OCI-LY7 (cell line): Measurements from ENCODE around the gene CD22. TPM values are rescaled to one million over a fixed set of nuclear protein-coding genes. Genes with fewer than 3 reads are reported as not detected.
A peak's percentile ranks its signal among the peaks of the same experiment; 100 is the strongest.

Experiments
- BruUV-seq: library from RNA; stranded (reverse); fragments of 400-500 nt; replicated peaks from 2 replicates; lab custom pipeline; 2021; lab: Mats Ljungman, UMichigan
- CTCF ChIA-PET: fragments of 300-600 bp; sonication (Branson Sonifier 250); formaldehyde crosslinking; loops from one replicate; lab custom pipeline; 2022; ENCODE audit warnings: antibody characterized with exemption; ENCODE audit not compliant: unreplicated experiment; lab: Charles Lee
- POLR2A ChIA-PET: fragments of 300-600 bp; sonication (Branson Sonifier 250); formaldehyde crosslinking; loops from one replicate; lab custom pipeline; 2022; ENCODE audit warnings: antibody characterized with exemption; lab: Charles Lee
- DNase-seq: peaks from one replicate; pipeline ENCODE4 v3.0.0-alpha.2; 2015; ENCODE audit warnings: low spot score
- H2AFZ ChIP-seq: fragments of 200-600 bp; sonication (generic), shearing (Covaris generic); 2 replicates; pipeline ENCODE4 v1.6.1; 2014; ENCODE audit warnings: mild to moderate bottlenecking, antibody characterized with exemption, low read length, moderate library complexity
- H3K27ac ChIP-seq: fragments of 200-600 bp; sonication (generic); 2 replicates; pipeline ENCODE4 v1.5.1; 2014; ENCODE audit warnings: mixed run types, low read depth, mild to moderate bottlenecking, moderate library complexity, low read length, inconsistent platforms; ENCODE audit not compliant: poor library complexity, severe bottlenecking
- H3K36me3 ChIP-seq: fragments of 200-600 bp; sonication (generic); 2 replicates; pipeline ENCODE4 v1.6.1; 2014; ENCODE audit warnings: mild to moderate bottlenecking, antibody characterized with exemption, low read length, moderate library complexity, mixed read lengths; ENCODE audit not compliant: insufficient read depth
- H3K4me1 ChIP-seq: fragments of 200-600 bp; sonication (generic); 2 replicates; pipeline ENCODE4 v1.5.1; 2014; ENCODE audit warnings: mild to moderate bottlenecking, low read length; ENCODE audit not compliant: insufficient read depth, poor library complexity, severe bottlenecking
- H3K4me2 ChIP-seq: fragments of 200-600 bp; sonication (generic); 2 replicates; pipeline ENCODE4 v1.6.1; 2014; ENCODE audit warnings: mild to moderate bottlenecking, low read length
- H3K4me3 ChIP-seq: fragments of 200-600 bp; sonication (generic); 2 replicates; pipeline ENCODE4 v1.5.1; 2014; ENCODE audit warnings: mild to moderate bottlenecking, low read depth, low read length; ENCODE audit not compliant: poor library complexity, severe bottlenecking
- H3K79me2 ChIP-seq: fragments of 200-600 bp; sonication (generic); 2 replicates; pipeline ENCODE4 v1.6.1; 2016; ENCODE audit warnings: low read depth, mild to moderate bottlenecking, low read length, moderate library complexity, mixed read lengths; ENCODE audit not compliant: insufficient read depth
- H3K9me2 ChIP-seq: fragments of 200-600 bp; sonication (generic); 2 replicates; pipeline ENCODE4 v1.6.1; 2016; ENCODE audit warnings: mild to moderate bottlenecking, low read length, mixed read lengths; ENCODE audit not compliant: insufficient read depth
- H3K9me3 ChIP-seq: fragments of 200-600 bp; sonication (generic); 2 replicates; pipeline ENCODE4 v1.6.1; 2014; ENCODE audit warnings: mild to moderate bottlenecking, mixed run types, low read length, mixed read lengths
- H4K20me1 ChIP-seq: fragments of 200-600 bp; sonication (generic); 2 replicates; pipeline ENCODE4 v1.6.1; 2014; ENCODE audit warnings: mild to moderate bottlenecking, antibody characterized with exemption, low read length, moderate library complexity, mixed read lengths; ENCODE audit not compliant: insufficient read depth
- CTCF ChIP-seq: fragments of 200-600 bp; sonication (generic); conservative IDR thresholded peaks from 2 replicates; pipeline ENCODE4 v1.5.1; 2014; ENCODE audit warnings: mild to moderate bottlenecking, antibody characterized with exemption, low read length, moderate library complexity, mixed read lengths
- EZH2phosphoT487 ChIP-seq: fragments of 200-600 bp; sonication (generic); IDR thresholded peaks from 2 replicates; pipeline ENCODE4 v1.6.1; 2018; ENCODE audit warnings: low read depth, borderline replicate concordance, mild to moderate bottlenecking, mixed run types, antibody characterized with exemption, low read length, moderate library complexity, mixed read lengths
- intact Hi-C: fragments of 100-400 bp; cut with micrococcal nuclease; formaldehyde crosslinking; loops from one replicate; pipeline ENCODE4 v1.10.0; 2022; ENCODE audit not compliant: unreplicated experiment
- total RNA-seq, 2 experiments: library from RNA; depleted of rRNA in 1 of 2; stranded (reverse); fragments of >200 nt in 1 of 2; shearing (Covaris generic) in 1 of 2; gene quantifications; 2 replicates each; pipeline ENCODE4 v1.2.3, GENCODE V29; 2014 to 2022

Gene CD22
- total RNA-seq, 2 experiments from 2014 or later, result 413 to 972 TPM

- 0 out of 2 replicates have a peak, but pooled peaks cover 3% of the 10 kb centered on the region for H3K36me3 ChIP-seq
- no peak overlapping the region for H3K4me3 ChIP-seq
- H4K20me1 ChIP-seq, result no peaks in the 10 kb centered on the region
- TF ChIP-seq EZH2phosphoT487, result no peak
- TF ChIP-seq CTCF, result no peak
- ChIA-PET POLR2A (no interaction called here), CTCF (no interaction called here)
- H3K27ac ChIP-seq, result no peak overlapping the region
- H2AFZ ChIP-seq, result no peak overlapping the region
- H3K4me1 ChIP-seq, result peaks cover 63% of the 10 kb centered on the region
- 0 out of 2 replicates have a peak overlapping the region, but pooled peaks have one; percentile 6 for H3K4me2 ChIP-seq
- DNase-seq, result peak; percentile 79
- intact Hi-C loops, result loop anchor here (5.0 kb wide), 1 partner anchor 87 kb away; no protein-coding TSS in a partner anchor
- no peaks in the 10 kb centered on the region for H3K9me2 ChIP-seq
- no peaks in the 10 kb centered on the region for H3K79me2 ChIP-seq
- no peaks in the 10 kb centered on the region for H3K9me3 ChIP-seq
- BruUV-seq, result no TSS peak
Measured at GRCh38 chr19:35299523-35300338, 29.3 kb upstream of the CD22 start.

- POLR2A ChIA-PET, result no interaction called here
- H4K20me1 ChIP-seq, result no peaks in the 10 kb centered on the region
- CTCF ChIA-PET, result no interaction called here
- no TSS peak for BruUV-seq
- no peak overlapping the region for H3K27ac ChIP-seq
- TF ChIP-seq EZH2phosphoT487 (no peak), CTCF (no peak)
- H3K9me3 ChIP-seq, result no peaks in the 10 kb centered on the region
- H3K9me2 ChIP-seq, result no peaks in the 10 kb centered on the region
- H3K4me2 ChIP-seq, result 0 out of 2 replicates have a peak overlapping the region, but pooled peaks have one; percentile 6
- no peaks in the 10 kb centered on the region for H3K79me2 ChIP-seq
- H3K4me3 ChIP-seq, result no peak overlapping the region
- intact Hi-C loops, result no loop called here
- H3K4me1 ChIP-seq, result peaks cover 63% of the 10 kb centered on the region
- no peak overlapping the region for H2AFZ ChIP-seq
- H3K36me3 ChIP-seq, result 0 out of 2 replicates have a peak, but pooled peaks cover 3% of the 10 kb centered on the region
- DNase-seq, result no peak
Measured at GRCh38 chr19:35300339-35300649, 28.7 kb upstream of the CD22 start.

- Histone ChIP-seq H3K9me3 (no peaks in the 10 kb centered on the region), H3K9me2 (no peaks in the 10 kb centered on the region), H3K27ac (no peak overlapping the region), H3K4me1 (peaks cover 63% of the 10 kb centered on the region), H3K36me3 (0 out of 2 replicates have a peak, but pooled peaks cover 3% of the 10 kb centered on the region), H3K79me2 (no peaks in the 10 kb centered on the region), H3K4me2 (no peak overlapping the region), H4K20me1 (no peaks in the 10 kb centered on the region), H3K4me3 (no peak overlapping the region), H2AFZ (no peak overlapping the region)
- no TSS peak for BruUV-seq
- ChIA-PET POLR2A (interaction anchor here (0.7 kb wide), 1 partner anchor 99 kb away, joined by 7 read pairs; no protein-coding TSS in a partner anchor), CTCF (no interaction called here)
- DNase-seq, result no peak
- intact Hi-C loops, result no loop called here
- TF ChIP-seq CTCF (no peak), EZH2phosphoT487 (no peak)
Measured at GRCh38 chr19:35301961-35302360, 27.0 kb upstream of the CD22 start.
